ACC112 (cell line): Measurements from ENCODE around the gene NFE2L3.
"Not testable (repeated sequence)": the region's sequence is repeated elsewhere in the genome, so short reads cannot be mapped to it uniquely, and the experiment has no call there.

Source experiments
- H2AFZ ChIP-seq: fragments of 200-600 bp; sonication (generic); one replicate; pipeline ENCODE4 v1.6.0; 2017; ENCODE audit warnings: antibody characterized with exemption, low read length; ENCODE audit not compliant: unreplicated experiment
- H3K27ac ChIP-seq: fragments of 200-600 bp; sonication (generic); 2 replicates; pipeline ENCODE4 v1.5.1; 2014; ENCODE audit warnings: low read depth, mild to moderate bottlenecking, antibody characterized with exemption, low read length, moderate library complexity
- H3K27me3 ChIP-seq: fragments of 200-600 bp; sonication (generic); 2 replicates; pipeline ENCODE4 v1.6.1; 2014; ENCODE audit warnings: mild to moderate bottlenecking, antibody characterized with exemption, low read length, moderate library complexity, mixed read lengths; ENCODE audit not compliant: insufficient read depth
- H3K36me3 ChIP-seq: fragments of 200-600 bp; sonication (generic); 2 replicates; pipeline ENCODE4 v1.6.1; 2016; ENCODE audit warnings: mild to moderate bottlenecking, antibody characterized with exemption, low read length, moderate library complexity, mixed read lengths; ENCODE audit not compliant: insufficient read depth
- H3K4me1 ChIP-seq: fragments of 200-600 bp; sonication (generic); one replicate; pipeline ENCODE4 v1.6.1; 2016; ENCODE audit warnings: low read length, mixed read lengths; ENCODE audit not compliant: insufficient read depth, unreplicated experiment, control insufficient read depth
- H3K4me3 ChIP-seq: fragments of 200-600 bp; sonication (generic); 2 replicates; pipeline ENCODE4 v1.5.1; 2014; ENCODE audit warnings: mild to moderate bottlenecking, low read depth, low read length
- H3K79me2 ChIP-seq: fragments of 200-600 bp; sonication (generic); one replicate; pipeline ENCODE4 v1.6.0; 2016; ENCODE audit warnings: low read length; ENCODE audit not compliant: control insufficient read depth, unreplicated experiment, insufficient read depth

NFE2L3 gene

DNA sequence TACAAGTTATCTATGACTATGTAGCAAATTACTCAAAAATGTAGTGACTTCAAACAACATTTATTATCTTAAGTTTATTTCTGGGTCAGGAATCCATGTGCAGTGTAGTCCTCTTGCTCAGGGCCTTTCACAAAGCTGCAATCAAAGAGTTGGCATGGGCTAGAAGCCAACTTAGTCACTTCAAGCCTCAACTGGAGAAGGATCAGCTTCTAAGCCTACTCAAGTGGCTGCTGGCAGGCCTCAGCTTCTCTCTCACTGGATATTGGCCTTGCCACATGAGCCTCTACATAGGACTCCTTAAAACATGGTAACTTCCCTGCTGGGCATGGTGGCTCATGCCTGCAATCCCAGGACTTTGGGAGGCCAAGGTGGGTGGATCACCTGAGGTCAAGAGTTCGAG lies 5.0 kb upstream of the NFE2L3 start:
- Histone ChIP-seq H3K4me3 (no peak overlapping the region), H3K27ac (no peak overlapping the region), H3K36me3 (no peaks in the 10 kb centered on the region), H2AFZ (no peak overlapping the region), H3K79me2 (no peaks in the 10 kb centered on the region), H3K27me3 (peaks cover 22% of the 10 kb centered on the region), H3K4me1 (peaks cover 4% of the 10 kb centered on the region)

GRCh38 chr7:26147646-26148306 lies 4.2 kb upstream of the NFE2L3 start:
- H3K4me3 ChIP-seq, H2AFZ ChIP-seq, H3K36me3 ChIP-seq, H3K27ac ChIP-seq, H3K4me1 ChIP-seq, H3K79me2 ChIP-seq: not testable (repeated sequence)
- H3K27me3 ChIP-seq = peaks cover 26% of the 10 kb centered on the region

- H3K36me3 ChIP-seq, H3K4me3 ChIP-seq, H3K79me2 ChIP-seq, H3K4me1 ChIP-seq, H3K27ac ChIP-seq, H2AFZ ChIP-seq: not testable (repeated sequence)
- H3K27me3 ChIP-seq = peaks cover 26% of the 10 kb centered on the region
These were observed 3.7 kb upstream of the NFE2L3 start for GRCh38 chr7:26148307-26148700.

DNA sequence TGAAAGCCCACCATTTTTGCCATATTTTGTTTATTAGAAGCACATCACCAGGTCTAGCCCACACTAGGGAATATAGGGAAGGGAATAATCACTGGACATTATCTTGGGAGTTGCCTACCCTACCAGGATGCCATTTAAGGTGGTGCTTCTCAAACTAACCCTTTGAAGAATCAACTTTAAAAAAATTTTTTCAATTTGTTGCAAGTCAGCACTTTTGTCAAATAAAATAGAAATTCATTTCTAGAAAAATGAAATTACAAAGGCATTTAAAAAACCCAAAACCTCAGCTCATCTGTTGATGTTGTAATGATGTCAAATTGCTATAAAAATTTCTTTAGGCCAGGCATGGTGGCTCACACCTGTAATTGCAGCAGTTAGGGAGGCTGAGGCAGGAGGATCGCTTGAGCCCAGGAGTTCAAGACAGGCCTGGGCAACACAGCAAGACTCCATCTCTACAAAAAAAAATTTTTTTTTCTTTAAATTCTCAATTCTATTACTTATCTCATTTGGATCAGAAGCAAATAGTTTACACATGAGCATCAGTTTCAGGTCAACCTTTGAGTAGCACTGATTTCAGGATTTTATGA lies 2.5 kb upstream of the NFE2L3 start:
- H3K4me1 ChIP-seq = no peaks in the 10 kb centered on the region
- H3K4me3 ChIP-seq = no peak overlapping the region
- H3K27ac ChIP-seq = no peak overlapping the region
- no peak overlapping the region for H2AFZ ChIP-seq
- peaks cover 26% of the 10 kb centered on the region for H3K27me3 ChIP-seq
- H3K36me3 ChIP-seq = no peaks in the 10 kb centered on the region
- H3K79me2 ChIP-seq = no peaks in the 10 kb centered on the region

- Histone ChIP-seq H3K27ac (no peak overlapping the region), H3K4me1 (peaks cover 7% of the 10 kb centered on the region), H2AFZ (no peak overlapping the region), H3K4me3 (no peak overlapping the region), H3K36me3 (no peaks in the 10 kb centered on the region), H3K27me3 (peaks cover 26% of the 10 kb centered on the region), H3K79me2 (no peaks in the 10 kb centered on the region)
These were observed 902 bp upstream of the NFE2L3 start for GRCh38 chr7:26151096-26151495.

- H3K27ac ChIP-seq = no peak overlapping the region
- peaks cover 26% of the 10 kb centered on the region for H3K27me3 ChIP-seq
- peak overlapping the region; percentile 78 for H3K4me3 ChIP-seq
- H3K36me3 ChIP-seq = no peaks in the 10 kb centered on the region
- no peaks in the 10 kb centered on the region for H3K79me2 ChIP-seq
- peaks cover 9% of the 10 kb centered on the region for H3K4me1 ChIP-seq
- H2AFZ ChIP-seq = no peak overlapping the region
These were observed 397 bp upstream of the NFE2L3 start for GRCh38 chr7:26151650-26151952.

- not testable (repeated sequence) for H3K27ac ChIP-seq, H2AFZ ChIP-seq, H3K36me3 ChIP-seq, H3K79me2 ChIP-seq
- H3K27me3 ChIP-seq = peaks cover 26% of the 10 kb centered on the region
- peaks cover 14% of the 10 kb centered on the region for H3K4me1 ChIP-seq
- H3K4me3 ChIP-seq = peak overlapping the region; percentile 78
These were observed 813 bp downstream of the NFE2L3 start for GRCh38 chr7:26152782-26153240.

DNA sequence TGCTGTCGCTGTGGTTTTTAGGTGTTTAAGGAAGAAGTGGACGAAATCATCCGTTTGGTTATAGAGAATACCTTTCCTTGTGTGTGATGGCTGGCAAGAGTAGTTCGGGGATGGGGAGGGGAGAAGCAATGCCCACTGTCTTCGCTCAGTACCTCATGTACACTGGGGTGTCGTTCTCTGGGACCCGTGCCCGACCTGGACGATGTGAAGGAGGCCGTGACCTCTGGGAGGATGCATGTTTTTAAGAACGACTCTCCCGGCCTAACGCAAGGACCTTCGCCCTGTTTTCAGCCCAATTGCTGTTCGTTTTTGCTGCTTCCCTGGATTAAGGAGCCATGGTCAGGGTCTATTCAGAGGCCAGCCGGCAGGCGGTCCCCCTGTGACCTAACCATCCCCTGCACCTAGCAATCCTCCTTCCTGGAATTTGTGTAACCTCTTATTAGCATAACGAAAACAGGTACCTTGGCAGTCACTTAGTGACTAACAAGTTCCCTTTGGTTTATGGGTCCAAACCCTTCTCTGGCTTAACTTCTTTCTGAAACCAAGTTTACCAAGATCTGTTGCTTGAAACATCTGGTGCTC lies 1.3 kb downstream of the NFE2L3 start:
- Histone ChIP-seq H3K4me3 (peak overlapping the region; percentile 78), H3K36me3 (no peaks in the 10 kb centered on the region), H3K4me1 (peaks cover 14% of the 10 kb centered on the region), H3K27ac (no peak overlapping the region), H3K79me2 (no peaks in the 10 kb centered on the region), H2AFZ (no peak overlapping the region), H3K27me3 (peaks cover 26% of the 10 kb centered on the region)

DNA sequence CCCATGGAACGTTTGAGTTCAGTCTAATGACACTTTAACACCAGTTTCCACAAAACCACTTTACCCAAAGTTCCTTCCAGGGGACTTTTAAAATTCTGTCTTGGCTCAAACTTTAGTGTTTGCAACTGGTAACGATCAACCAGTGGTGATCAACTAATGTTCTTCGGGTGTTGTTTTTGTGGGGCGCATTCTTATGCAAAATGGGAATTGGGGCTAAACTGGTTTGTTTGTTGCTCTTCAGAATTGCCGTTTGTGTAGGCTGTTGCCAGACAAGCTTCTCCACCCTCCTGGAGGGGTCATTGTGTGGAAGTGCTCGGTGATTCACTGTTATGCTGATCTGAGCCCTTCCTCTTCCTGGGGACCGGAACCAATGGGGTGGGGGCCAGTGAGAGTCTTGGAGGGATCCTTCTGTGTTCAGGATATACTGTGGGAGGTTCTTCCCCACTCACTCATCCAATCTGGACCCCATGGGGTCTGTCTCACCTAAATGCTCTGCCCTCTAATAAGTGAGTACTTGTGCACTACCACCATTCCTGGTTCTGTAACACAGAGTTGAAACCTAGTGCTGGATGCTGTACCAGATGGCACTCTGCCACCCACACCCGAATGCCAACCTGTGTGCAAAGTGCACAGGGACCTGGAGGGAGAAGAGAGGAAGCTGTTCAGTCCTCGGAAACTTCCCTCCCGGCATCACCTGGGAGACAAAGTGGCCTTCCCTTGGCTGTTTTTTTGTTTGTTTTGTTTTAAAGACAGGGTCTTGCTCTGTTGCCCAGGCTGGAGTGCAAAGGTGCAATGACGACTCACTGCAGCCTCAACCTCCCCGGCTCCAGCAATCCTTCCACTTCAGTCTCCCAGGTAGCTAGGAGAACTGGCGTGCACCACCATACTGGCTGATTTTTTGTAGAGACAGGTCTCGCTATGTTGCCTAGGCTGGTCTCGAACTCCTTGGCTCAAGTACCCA lies 2.1 kb downstream of the NFE2L3 start:
- Histone ChIP-seq H3K27ac (no peak overlapping the region), H3K36me3 (no peaks in the 10 kb centered on the region), H3K4me1 (peaks cover 20% of the 10 kb centered on the region), H3K4me3 (no peak overlapping the region), H2AFZ (no peak overlapping the region), H3K79me2 (no peaks in the 10 kb centered on the region), H3K27me3 (peaks cover 26% of the 10 kb centered on the region)

DNA sequence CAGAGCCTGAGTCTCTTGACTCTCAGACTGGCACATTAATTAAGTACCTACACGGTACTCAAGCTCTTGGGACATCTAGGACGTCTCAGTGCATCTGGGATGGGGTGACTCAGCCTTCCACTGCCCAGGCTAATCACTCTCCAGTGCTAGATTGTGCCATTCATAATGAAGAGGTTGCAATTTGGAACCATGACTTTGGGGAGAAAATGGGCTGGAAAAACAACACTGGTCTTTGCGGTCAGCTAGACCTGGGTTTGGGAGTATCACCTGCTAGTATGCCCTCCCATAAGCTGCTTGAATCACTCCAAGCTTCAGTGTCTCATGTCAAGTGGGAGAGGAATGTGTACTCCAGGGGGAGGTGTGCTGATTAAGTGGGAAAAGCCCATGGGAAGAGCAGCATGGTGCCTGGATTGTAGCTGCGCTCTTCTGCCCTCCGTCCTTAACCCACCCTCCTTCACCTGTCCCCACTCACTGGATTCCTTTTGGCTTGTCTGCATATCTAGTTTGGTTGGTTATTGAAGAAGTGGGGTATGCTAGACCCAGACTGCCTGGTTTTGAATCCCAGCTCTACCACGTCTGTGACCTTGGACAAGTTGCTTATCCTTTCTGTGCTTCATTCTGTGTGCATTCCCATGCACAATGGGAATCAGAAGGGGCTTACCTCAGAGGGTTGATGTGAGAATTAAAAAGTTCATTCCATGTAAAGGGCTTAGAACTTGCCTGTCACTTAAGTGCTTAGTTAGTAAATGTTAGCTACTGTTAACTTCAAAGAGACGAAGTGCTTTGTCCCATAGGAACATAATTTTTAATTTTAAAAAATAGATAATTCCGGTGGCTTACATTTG lies 3.8 kb downstream of the NFE2L3 start:
- Histone ChIP-seq H3K27ac (peak overlapping the region; percentile 66), H3K4me3 (peak overlapping the region; percentile 38), H2AFZ (no peak overlapping the region), H3K27me3 (peaks cover 14% of the 10 kb centered on the region), H3K36me3 (no peaks in the 10 kb centered on the region), H3K4me1 (peaks cover 25% of the 10 kb centered on the region), H3K79me2 (no peaks in the 10 kb centered on the region)
